Left renal pelvis (tissue), 4 donors: ENCODE measurements around the gene IL6ST. TPM values are rescaled to one million over a fixed set of nuclear protein-coding genes. Genes with fewer than 3 reads are reported as not detected.

ENCODE experiments used
- DNase-seq, 4 donors: peaks; one replicate each; pipeline ENCODE4 v3.0.0-alpha.2; 2013; ENCODE audit warnings: low read depth in 4 of 4, low spot score in 3 of 4
- polyA plus RNA-seq, 4 donors: library from polyadenylated mRNA; unstranded; fragments of 120-200 nt; gene quantifications; one replicate each; pipeline ENCODE4 v1.2.1, GENCODE V29; 2013; ENCODE audit not compliant: insufficient read length in 4 of 4

Gene IL6ST
- polyA plus RNA-seq, 4 donors: 113 to 166 (median 143) TPM

DNA sequence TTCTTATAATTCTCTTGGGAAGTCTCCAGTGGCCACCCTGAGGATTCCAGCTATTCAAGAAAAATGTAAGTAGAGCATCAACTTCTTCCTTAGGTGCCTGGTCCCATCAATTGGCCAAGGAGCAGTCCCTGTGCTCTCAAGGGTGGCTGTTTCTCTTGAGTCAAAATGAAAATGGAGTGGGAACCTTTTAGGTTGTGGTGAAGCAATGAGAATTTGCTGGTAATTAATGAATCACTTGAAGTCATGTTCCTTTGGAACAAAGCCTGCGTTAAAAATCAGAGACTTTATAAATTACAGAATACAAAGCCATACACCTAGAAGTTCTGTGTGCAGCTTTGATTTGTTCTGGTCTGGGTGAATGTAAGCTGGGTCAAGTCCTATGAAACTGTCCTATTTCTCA lies 94.7 kb downstream of the IL6ST start:
- DNase-seq: no peak

DNA sequence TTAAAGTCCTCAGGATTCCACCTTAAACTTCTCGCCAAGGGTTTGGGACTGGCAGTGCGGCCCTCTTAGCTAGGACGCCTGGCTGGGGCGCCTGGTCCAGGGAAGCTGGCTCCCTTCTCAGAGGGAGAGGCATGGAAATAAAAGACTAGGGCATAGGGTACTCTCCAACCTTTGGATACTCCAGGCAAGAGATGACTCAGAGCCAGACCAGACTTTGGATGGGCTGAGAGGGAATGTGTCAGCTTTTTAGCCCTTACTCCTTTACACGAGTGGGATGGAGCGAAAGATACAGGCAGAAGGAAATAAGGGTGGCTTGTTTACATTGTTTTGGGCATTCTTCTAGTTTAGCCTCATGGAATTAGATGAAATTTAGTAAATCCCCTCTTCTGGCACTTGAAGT lies 95.4 kb downstream of the IL6ST start:
- no peak for DNase-seq

DNA sequence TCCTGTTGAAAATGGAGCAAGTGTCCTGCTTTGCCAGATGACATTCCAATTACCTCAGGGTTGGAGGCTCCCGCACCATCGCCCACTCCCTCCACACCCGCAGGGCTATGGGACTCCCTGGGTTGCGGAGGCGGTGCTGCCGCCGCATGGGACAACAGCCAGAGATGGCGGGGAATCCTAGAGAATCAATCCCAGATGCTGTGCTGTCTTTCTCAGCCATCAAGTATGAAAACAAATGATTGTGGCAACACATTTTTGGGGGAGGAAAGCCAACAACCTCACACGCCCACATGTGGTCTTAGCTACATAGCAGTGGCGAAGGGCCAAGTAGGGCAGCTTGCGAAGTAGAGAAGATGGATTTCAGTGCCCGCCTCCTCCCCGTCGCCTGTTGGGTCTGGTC lies 96.9 kb downstream of the IL6ST start:
- DNase-seq: no peak

DNA sequence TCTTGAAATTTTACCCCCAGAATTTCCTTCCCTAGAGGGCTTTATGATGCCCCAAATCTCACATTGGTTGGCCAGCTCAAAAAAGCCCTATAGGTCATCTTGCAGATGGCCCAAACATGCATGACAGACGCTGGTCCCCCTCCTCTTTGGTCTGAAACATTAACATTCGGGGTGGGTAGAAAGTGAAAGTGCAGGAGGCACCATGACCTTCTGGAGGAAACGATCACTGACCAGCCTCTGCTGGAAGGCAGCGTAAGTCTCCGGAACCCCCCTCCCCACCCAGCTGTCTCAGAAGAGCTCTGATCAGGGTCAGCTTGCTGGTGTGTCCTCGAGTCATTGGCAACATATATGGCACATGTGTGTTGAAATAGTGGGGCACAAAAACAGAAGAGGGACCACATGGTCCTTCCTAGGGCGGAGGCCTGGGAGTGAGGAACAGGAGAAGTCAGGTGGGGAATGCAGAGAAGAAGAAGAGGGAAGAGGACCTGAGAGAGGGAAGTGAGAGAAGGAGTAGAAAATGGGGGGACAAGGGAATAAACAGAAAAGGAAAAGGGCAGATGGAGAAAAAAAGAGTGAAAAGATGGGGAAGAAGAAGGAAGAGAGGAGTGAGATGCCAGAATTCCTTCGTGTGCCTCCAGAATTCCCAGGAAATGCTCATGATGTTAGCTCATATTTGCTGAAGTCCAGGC lies 97.4 kb downstream of the IL6ST start:
- no peak for DNase-seq

DNA sequence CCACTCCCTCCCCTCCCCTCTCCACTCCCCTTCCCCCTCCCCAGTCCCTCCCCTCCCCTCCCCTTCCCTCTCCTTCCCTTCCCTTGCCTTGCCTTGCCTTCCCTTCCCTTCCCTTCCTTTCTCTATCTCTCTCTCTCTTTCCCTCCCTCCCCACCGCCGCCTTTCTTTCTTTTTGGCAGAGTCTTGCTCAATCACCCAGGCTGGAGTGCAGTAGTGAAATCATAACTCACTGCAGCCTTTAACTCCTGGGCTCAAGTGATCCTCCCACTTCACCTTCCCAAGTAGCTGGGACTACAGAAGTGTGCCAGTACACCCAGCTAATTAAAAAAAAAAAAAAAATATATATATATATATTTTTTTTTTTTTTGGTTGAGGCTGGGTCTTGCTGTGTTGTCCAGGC lies 98.1 kb downstream of the IL6ST start:
- no peak for DNase-seq

DNA sequence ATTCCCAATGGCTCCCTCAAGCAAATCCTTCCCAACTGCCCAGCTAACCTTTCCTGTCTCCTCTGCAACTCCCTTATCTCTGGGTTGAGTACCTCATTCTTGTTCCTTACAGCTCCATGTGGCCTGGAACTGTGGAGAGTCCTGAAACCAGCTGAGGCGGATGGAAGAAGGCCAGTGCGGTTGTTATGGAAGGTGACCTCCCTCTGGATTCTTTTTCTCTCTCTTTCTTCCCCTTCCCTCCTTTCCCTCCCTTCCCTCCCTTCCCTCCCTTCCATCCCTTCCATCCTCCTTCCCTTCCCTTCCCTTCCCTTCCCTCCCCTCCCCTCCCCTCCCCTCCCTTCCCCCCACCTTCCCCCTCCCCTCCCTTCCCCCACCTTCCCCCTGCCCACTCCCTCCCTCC lies 98.5 kb downstream of the IL6ST start:
- DNase-seq: no peak

- no peak for DNase-seq
These were observed 99.4 kb downstream of the IL6ST start for GRCh38 chr5:55895346-55895745.

DNA sequence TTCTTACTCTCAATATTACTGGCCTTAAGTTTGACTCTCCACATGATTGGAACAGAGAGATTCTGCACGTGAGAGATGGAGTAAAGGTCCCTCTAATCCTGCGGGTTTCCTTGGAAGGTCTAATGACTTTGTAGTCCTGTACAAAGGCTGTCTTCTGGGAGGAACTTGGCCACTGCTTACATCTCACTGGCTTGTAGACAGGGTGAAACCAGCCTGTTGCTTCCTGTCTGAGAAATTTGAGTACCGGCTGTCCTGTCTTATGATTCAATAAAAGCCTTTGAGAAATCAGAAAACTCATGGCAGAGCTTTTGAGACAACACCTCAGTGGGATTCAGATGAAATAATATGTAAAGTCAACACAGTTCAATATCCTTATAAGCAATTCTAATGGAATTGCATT lies 100.6 kb downstream of the IL6ST start:
- no peak for DNase-seq

DNA sequence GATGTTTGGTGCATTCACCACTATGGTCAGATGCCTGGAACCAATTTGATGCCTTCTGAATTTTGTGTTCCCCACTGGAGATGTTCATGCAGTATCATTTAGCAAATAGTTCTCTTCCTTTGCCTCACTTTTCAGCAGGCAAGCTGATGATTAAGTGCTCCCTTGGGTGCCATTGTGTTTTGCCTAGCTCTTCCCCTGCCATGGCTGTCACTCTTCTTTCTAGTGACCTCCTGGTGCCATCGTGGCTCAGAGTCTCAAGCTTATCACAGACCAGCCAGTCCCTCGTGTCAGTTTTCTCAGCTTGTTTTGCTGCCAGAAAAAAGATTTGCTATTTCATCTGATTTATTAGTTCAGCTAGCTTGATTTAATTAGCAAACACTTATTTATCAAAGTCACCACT lies 102.3 kb downstream of the IL6ST start:
- no peak for DNase-seq

- no peak for DNase-seq
These were observed 106.6 kb downstream of the IL6ST start for GRCh38 chr5:55888205-55888604.

- DNase-seq: no peak
These were observed 109.4 kb downstream of the IL6ST start for GRCh38 chr5:55885359-55885758.

Other genes starting within 250 kb of the IL6ST start
- gene IL31RA, start 143.6 kb downstream of the IL6ST start, polyA plus RNA-seq: under 1 TPM in 3 of 4 donors, not detected in 1; 0.07 to 0.14 (median 0.14) TPM
- 1 to 10 TPM in 3 of 4 donors, under 1 TPM in 1; 0.75 to 1.8 (median 1.2) TPM for gene ANKRD55, start 238.4 kb upstream of the IL6ST start, polyA plus RNA-seq